Fibroblast of skin of left biceps (primary cell): ENCODE results near the gene CASKIN2.

Source experiments
- DNase-seq, 2 experiments: peaks; one replicate each; pipeline ENCODE4 v3.0.0-alpha.2; 2013; ENCODE audit warnings: low read depth in 2 of 2

CASKIN2 gene

GRCh38 chr17:75506888-75507287, 8.4 kb downstream of the CASKIN2 start:
- no peak for DNase-seq

- no peak for DNase-seq
Measured at GRCh38 chr17:75506134-75506533, 9.2 kb downstream of the CASKIN2 start.

- DNase-seq, result no peak
Measured at GRCh38 chr17:75505640-75506039, 9.7 kb downstream of the CASKIN2 start.

GRCh38 chr17:75505152-75505409, 10.3 kb downstream of the CASKIN2 start:
- no peak for DNase-seq

- no peak for DNase-seq
Measured at GRCh38 chr17:75504347-75505151, 10.8 kb downstream of the CASKIN2 start.

GRCh38 chr17:75503976-75504346, 11.4 kb downstream of the CASKIN2 start:
- no peak for DNase-seq

- no peak for DNase-seq
Measured at GRCh38 chr17:75503337-75503950, 11.9 kb downstream of the CASKIN2 start.

- DNase-seq, result no peak
Measured at GRCh38 chr17:75502721-75503329, 12.5 kb downstream of the CASKIN2 start.

GRCh38 chr17:75502072-75502720, 13.1 kb downstream of the CASKIN2 start:
- no peak for DNase-seq

- no peak for DNase-seq
Measured at GRCh38 chr17:75501378-75502071, 13.8 kb downstream of the CASKIN2 start.

- no peak for DNase-seq
Measured at GRCh38 chr17:75500419-75501216, 14.7 kb downstream of the CASKIN2 start.

GRCh38 chr17:75499313-75500022, 15.9 kb downstream of the CASKIN2 start:
- DNase-seq, result no peak

GRCh38 chr17:75498726-75499213, 16.6 kb downstream of the CASKIN2 start:
- DNase-seq, result no peak

GRCh38 chr17:75498039-75498725, 17.2 kb downstream of the CASKIN2 start:
- no peak for DNase-seq

GRCh38 chr17:75496005-75496404, 19.3 kb downstream of the CASKIN2 start:
- no peak for DNase-seq

GRCh38 chr17:75494326-75494877, 20.9 kb downstream of the CASKIN2 start:
- no peak for DNase-seq

- no peak for DNase-seq
Measured at GRCh38 chr17:75493476-75494129, 21.7 kb downstream of the CASKIN2 start.

- no peak for DNase-seq
Measured at GRCh38 chr17:75492555-75493168, 22.7 kb downstream of the CASKIN2 start.

GRCh38 chr17:75491680-75492079, 23.7 kb downstream of the CASKIN2 start:
- DNase-seq, result no peak
